Endodermal cell (in vitro differentiated cells): ENCODE results near the gene ZBTB42. TPM values are rescaled to one million over a fixed set of nuclear protein-coding genes. Genes with fewer than 3 reads are reported as not detected.

Source experiments
- DNase-seq: peaks from one replicate; pipeline ENCODE4 v3.0.0-alpha.2; 2017
- H3K27ac ChIP-seq: 2 replicates; pipeline ENCODE4 v1.5.1; 2013; ENCODE audit warnings: mild to moderate bottlenecking, low read depth, low read length, moderate library complexity
- H3K27me3 ChIP-seq: 2 replicates; pipeline ENCODE4 v1.6.1; 2013; ENCODE audit warnings: mild to moderate bottlenecking, low read length, moderate library complexity; ENCODE audit not compliant: insufficient read depth, control insufficient read depth, poor library complexity, severe bottlenecking
- H3K36me3 ChIP-seq: 2 replicates; pipeline ENCODE4 v1.7.0; 2013; ENCODE audit warnings: mild to moderate bottlenecking, low read length, moderate library complexity; ENCODE audit not compliant: control insufficient read depth, insufficient read depth
- H3K4me1 ChIP-seq: one replicate; pipeline ENCODE4 v1.7.0; 2013; ENCODE audit warnings: low read length; ENCODE audit not compliant: control insufficient read depth, insufficient read depth
- H3K4me3 ChIP-seq: 2 replicates; pipeline ENCODE4 v1.5.1; 2013; ENCODE audit warnings: mild to moderate bottlenecking, low read length, moderate library complexity
- H3K9ac ChIP-seq: 2 replicates; pipeline ENCODE4 v1.6.1; 2013; ENCODE audit warnings: mild to moderate bottlenecking, low read length, moderate library complexity; ENCODE audit not compliant: poor library complexity, severe bottlenecking; ENCODE audit errors: extremely low read depth
- H3K9me3 ChIP-seq: 2 replicates; pipeline ENCODE4 v1.6.1; 2013; ENCODE audit warnings: mild to moderate bottlenecking, low read length, moderate library complexity; ENCODE audit not compliant: control insufficient read depth
- H3K27ac Mint-ChIP-seq: 2 replicates; pipeline ENCODE4 v1.8.0; 2020; ENCODE audit warnings: mixed read lengths
- H3K27me3 Mint-ChIP-seq: 2 replicates; pipeline ENCODE4 v1.8.0; 2021; ENCODE audit warnings: mild to moderate bottlenecking, mixed read lengths; ENCODE audit not compliant: insufficient read depth
- H3K36me3 Mint-ChIP-seq: 2 replicates; pipeline ENCODE4 v1.8.0; 2020; ENCODE audit warnings: low read depth, mixed read lengths
- H3K4me1 Mint-ChIP-seq: 2 replicates; pipeline ENCODE4 v1.8.0; 2020; ENCODE audit warnings: mixed read lengths
- H3K4me3 Mint-ChIP-seq: 2 replicates; pipeline ENCODE4 v1.8.0; 2020; ENCODE audit warnings: mild to moderate bottlenecking, moderate library complexity, mixed read lengths
- H3K9me3 Mint-ChIP-seq: 2 replicates; pipeline ENCODE4 v1.8.0; 2020; ENCODE audit warnings: mild to moderate bottlenecking, mixed read lengths
- WGBS, 2 experiments: methylation state at CpG; one replicate each; pipeline versions ENCODE4 v1.1.5 to v1.1.7; 2013; ENCODE audit warnings: missing lambda C conversion rate in 2 of 2, mixed read lengths in 1 of 2; ENCODE audit not compliant: insufficient coverage in 1 of 2, insufficient read length in 1 of 2; 5-methylcytosine and 5-hydroxymethylcytosine counted together
- total RNA-seq, 2 donors: library from RNA; stranded (reverse); fragmentation: NEBNext Ultra II Directional in 1 of 2; extraction: Animal tissue kit (Norgen Biotek cat#: 25700) in 1 of 2; gene quantifications; 2 replicates in 1 of 2; 3 replicates in 1 of 2; pipeline ENCODE4 v1.2.1, GENCODE V29; 2021
- TF ChIP-seq, protein P1 (sequence below): fragments of 200-600 bp; sonication (generic); conservative IDR thresholded peaks from 2 replicates; pipeline ENCODE4 v1.5.0; 2021; ENCODE audit warnings: antibody characterized with exemption, mild to moderate bottlenecking

ZBTB42 gene
- total RNA-seq, 2 donors from 2014 or later = 7.7 to 8.4 TPM

DNA sequence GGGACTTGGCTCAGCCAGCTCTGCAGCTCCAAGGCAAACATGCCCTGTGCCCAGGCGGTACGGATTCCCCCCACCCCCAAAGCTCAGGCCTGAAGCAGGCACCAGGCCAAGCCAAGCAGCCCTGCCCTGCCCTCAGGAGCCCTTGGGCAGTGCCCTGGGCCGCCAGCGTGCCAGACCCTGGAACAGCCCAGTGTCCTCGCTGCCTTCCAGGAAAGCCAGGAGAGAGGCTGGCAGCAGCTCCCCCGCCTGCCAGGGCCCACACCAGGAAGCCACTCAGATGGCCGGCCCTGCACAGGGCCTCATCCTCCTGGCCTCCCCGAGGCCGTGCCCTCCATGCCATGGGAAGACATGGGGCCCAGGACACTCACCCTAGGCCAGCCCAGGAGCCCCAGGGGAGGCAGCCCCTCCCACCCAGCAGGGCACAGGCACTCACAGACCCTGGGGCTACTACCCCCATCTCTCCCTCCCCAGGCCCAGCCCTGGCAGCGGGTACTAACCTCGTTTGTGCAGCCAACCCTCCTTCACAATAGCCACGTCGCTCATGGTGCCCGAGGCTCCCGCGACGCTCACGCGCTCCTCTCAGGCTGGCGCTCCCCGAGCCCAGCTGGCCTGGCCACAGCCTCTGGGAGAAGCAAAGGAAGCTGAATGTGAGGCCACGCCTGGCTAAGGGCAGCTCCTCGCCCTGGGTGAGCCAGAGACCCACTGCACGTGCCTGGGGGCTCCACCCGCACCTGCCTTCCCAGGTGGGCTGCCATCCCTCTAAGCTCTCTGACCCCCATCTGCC, 8.6 kb upstream of the ZBTB42 start:
- WGBS, 2 experiments = 96 to 98% methylated on average over 20 to 25 of the region's 25 CpGs
- peaks cover 21% of the 10 kb centered on the region for H3K4me1 Mint-ChIP-seq
- no peaks in the 10 kb centered on the region for H3K27me3 ChIP-seq
- H3K27ac ChIP-seq = no peak overlapping the region
- H3K9me3 ChIP-seq = no peaks in the 10 kb centered on the region
- H3K4me3 Mint-ChIP-seq = no peak overlapping the region
- H3K27ac Mint-ChIP-seq = no peak overlapping the region
- H3K4me3 ChIP-seq = no peak overlapping the region
- H3K36me3 Mint-ChIP-seq = peaks cover 10% of the 10 kb centered on the region
- TF ChIP-seq, protein P1, sequence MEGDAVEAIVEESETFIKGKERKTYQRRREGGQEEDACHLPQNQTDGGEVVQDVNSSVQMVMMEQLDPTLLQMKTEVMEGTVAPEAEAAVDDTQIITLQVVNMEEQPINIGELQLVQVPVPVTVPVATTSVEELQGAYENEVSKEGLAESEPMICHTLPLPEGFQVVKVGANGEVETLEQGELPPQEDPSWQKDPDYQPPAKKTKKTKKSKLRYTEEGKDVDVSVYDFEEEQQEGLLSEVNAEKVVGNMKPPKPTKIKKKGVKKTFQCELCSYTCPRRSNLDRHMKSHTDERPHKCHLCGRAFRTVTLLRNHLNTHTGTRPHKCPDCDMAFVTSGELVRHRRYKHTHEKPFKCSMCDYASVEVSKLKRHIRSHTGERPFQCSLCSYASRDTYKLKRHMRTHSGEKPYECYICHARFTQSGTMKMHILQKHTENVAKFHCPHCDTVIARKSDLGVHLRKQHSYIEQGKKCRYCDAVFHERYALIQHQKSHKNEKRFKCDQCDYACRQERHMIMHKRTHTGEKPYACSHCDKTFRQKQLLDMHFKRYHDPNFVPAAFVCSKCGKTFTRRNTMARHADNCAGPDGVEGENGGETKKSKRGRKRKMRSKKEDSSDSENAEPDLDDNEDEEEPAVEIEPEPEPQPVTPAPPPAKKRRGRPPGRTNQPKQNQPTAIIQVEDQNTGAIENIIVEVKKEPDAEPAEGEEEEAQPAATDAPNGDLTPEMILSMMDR = no peak
- H3K36me3 ChIP-seq = peaks cover 4% of the 10 kb centered on the region
- no peak overlapping the region for H3K9ac ChIP-seq
- H3K27me3 Mint-ChIP-seq = peaks cover 3% of the 10 kb centered on the region
- H3K9me3 Mint-ChIP-seq = no peaks in the 10 kb centered on the region
- DNase-seq = no peak
- peaks cover 17% of the 10 kb centered on the region for H3K4me1 ChIP-seq

GRCh38 chr14:104792945-104793702, 7.8 kb upstream of the ZBTB42 start:
- H3K9me3 ChIP-seq = no peaks in the 10 kb centered on the region
- H3K27me3 ChIP-seq = no peaks in the 10 kb centered on the region
- Mint-ChIP-seq H3K27me3 (peaks cover 10% of the 10 kb centered on the region), H3K9me3 (no peaks in the 10 kb centered on the region), H3K36me3 (peaks cover 10% of the 10 kb centered on the region), H3K27ac (peak overlapping the region; percentile 74), H3K4me1 (peaks cover 21% of the 10 kb centered on the region), H3K4me3 (peak overlapping the region; percentile 76)
- peaks cover 4% of the 10 kb centered on the region for H3K36me3 ChIP-seq
- peak overlapping the region; percentile 12 for H3K9ac ChIP-seq
- WGBS, 2 experiments = 88 to 91% methylated on average over 13 to 16 of the region's 16 CpGs
- TF ChIP-seq, protein P1 = peak; percentile 59
- peak; percentile 85 for DNase-seq
- peaks cover 17% of the 10 kb centered on the region for H3K4me1 ChIP-seq
- peak overlapping the region; percentile 87 for H3K4me3 ChIP-seq
- no peak overlapping the region for H3K27ac ChIP-seq

GRCh38 chr14:104793703-104793959, 7.3 kb upstream of the ZBTB42 start:
- Histone ChIP-seq H3K4me3 (peak overlapping the region; percentile 87), H3K9me3 (no peaks in the 10 kb centered on the region), H3K36me3 (peaks cover 4% of the 10 kb centered on the region), H3K27me3 (no peaks in the 10 kb centered on the region), H3K27ac (no peak overlapping the region), H3K9ac (peak overlapping the region; percentile 12), H3K4me1 (peaks cover 17% of the 10 kb centered on the region)
- DNase-seq = no peak
- 40 to 88% methylated on average over 1 to 2 of the region's 2 CpGs for WGBS, 2 experiments
- Mint-ChIP-seq H3K27me3 (peaks cover 15% of the 10 kb centered on the region), H3K4me3 (peak overlapping the region; percentile 76), H3K9me3 (no peaks in the 10 kb centered on the region), H3K4me1 (peaks cover 21% of the 10 kb centered on the region), H3K27ac (peak overlapping the region; percentile 74), H3K36me3 (peaks cover 10% of the 10 kb centered on the region)
- TF ChIP-seq, protein P1 = no peak
